GM12892 (cell line): ENCODE data around the gene ANKRD13D.

Experiments used
- POLR2A ChIP-seq: IDR thresholded peaks from 2 replicates; pipeline ENCODE4 v1.6.1; 2011; ENCODE audit warnings: low read depth, low read length, control low read depth
- POLR2AphosphoS5 ChIP-seq: IDR thresholded peaks from 2 replicates; pipeline ENCODE4 v1.6.1; 2011; ENCODE audit warnings: low read depth, low read length, control low read depth
- TAF1 ChIP-seq: IDR thresholded peaks from 2 replicates; pipeline ENCODE4 v1.6.1; 2011; ENCODE audit warnings: low read depth, mild to moderate bottlenecking, control low read depth, low read length, borderline replicate concordance

DNA sequence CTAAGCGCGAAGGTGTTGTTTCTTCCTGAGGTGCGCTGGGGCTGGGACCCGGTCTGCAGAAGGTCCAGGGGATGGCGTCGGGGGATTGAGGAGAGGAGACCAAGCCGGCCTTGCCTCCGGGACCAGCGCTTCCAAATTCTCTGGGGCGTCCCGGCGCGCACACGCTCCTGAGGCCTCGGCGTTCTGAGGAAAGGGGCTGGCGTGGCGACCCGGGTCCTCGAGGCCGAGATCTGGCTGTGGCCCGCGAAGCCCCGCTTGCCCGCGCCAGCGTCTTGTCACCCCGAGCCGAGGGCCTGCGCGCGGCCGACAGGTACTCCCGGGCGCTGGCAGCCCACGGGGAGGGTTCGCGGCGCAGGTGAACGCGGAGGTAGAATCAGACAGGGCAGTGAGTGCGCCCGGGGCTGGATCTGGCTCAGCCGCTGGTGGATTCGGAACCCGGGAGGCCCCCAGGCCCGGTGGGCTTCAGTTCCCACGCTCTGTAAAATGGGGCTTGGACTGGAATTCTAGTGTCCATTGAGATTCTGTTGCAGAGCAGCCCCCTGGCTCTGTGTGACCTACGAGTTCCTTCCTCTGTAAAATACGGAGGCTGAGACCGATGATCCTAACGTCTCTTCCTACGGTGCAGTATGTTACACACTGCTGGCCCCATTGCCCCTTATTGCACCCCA, 28.9 kb downstream of the ANKRD13D start:
- no peak for TF ChIP-seq TAF1
- TF ChIP-seq POLR2AphosphoS5, result no peak
- TF ChIP-seq POLR2A, result no peak
